ENCODE measurements around the gene PERCC1. TPM values are rescaled to one million over a fixed set of nuclear protein-coding genes. Genes with fewer than 3 reads are reported as not detected.

The PERCC1 gene
- total RNA-seq, 2 experiments from 2014 or later, result not detected

- no peaks in the 10 kb centered on the region for H3K9me2 ChIP-seq (ENCODE audit: insufficient read depth, low read length)
- DNase-seq (ENCODE audit: low spot score), result no peak
- H3K27ac ChIP-seq (ENCODE audit: low read depth, low read length, poor library complexity, severe bottlenecking), result no peak overlapping the region
- ChIA-PET CTCF (ENCODE audit: unreplicated experiment) (no interaction called here), POLR2A (no interaction called here)
- H3K36me3 ChIP-seq (ENCODE audit: insufficient read depth, low read length), result peaks cover 15% of the 10 kb centered on the region
- H3K9me3 ChIP-seq (ENCODE audit: low read length), result no peaks in the 10 kb centered on the region
- intact Hi-C loops (cut with micrococcal nuclease; ENCODE audit: unreplicated experiment), result no loop called here
- H3K4me1 ChIP-seq (ENCODE audit: insufficient read depth, low read length, poor library complexity, severe bottlenecking), result no peaks in the 10 kb centered on the region
- no peaks in the 10 kb centered on the region for H3K79me2 ChIP-seq (ENCODE audit: insufficient read depth, low read depth, low read length)
- BruUV-seq (replicated peaks), result no TSS peak
- H3K4me2 ChIP-seq (ENCODE audit: low read length), result no peak overlapping the region
- 0 out of 2 replicates have a peak, but pooled peaks have one; percentile 25 for TF ChIP-seq CTCF (conservative IDR thresholded peaks at IDR 0.05; ENCODE audit: low read length)
- TF ChIP-seq EZH2phosphoT487 (IDR thresholded peaks at IDR 0.05; ENCODE audit: borderline replicate concordance, low read depth, low read length), result no peak
- no peak overlapping the region for H3K4me3 ChIP-seq (ENCODE audit: low read depth, low read length, poor library complexity, severe bottlenecking)
- H2AFZ ChIP-seq (ENCODE audit: low read length), result no peak overlapping the region
- no peaks in the 10 kb centered on the region for H4K20me1 ChIP-seq (ENCODE audit: insufficient read depth, low read length)
Measured at GRCh38 chr16:1401061-1401757, 29.7 kb upstream of the PERCC1 start.

- intact Hi-C loops (cut with micrococcal nuclease; ENCODE audit: unreplicated experiment), result no loop called here
- ChIA-PET CTCF (ENCODE audit: unreplicated experiment) (no interaction called here), POLR2A (no interaction called here)
- Histone ChIP-seq H3K9me3 (ENCODE audit: low read length) (no peaks in the 10 kb centered on the region), H3K9me2 (ENCODE audit: insufficient read depth, low read length) (no peaks in the 10 kb centered on the region), H3K27ac (ENCODE audit: low read depth, low read length, poor library complexity, severe bottlenecking) (no peak overlapping the region), H4K20me1 (ENCODE audit: insufficient read depth, low read length) (no peaks in the 10 kb centered on the region), H3K4me1 (ENCODE audit: insufficient read depth, low read length, poor library complexity, severe bottlenecking) (no peaks in the 10 kb centered on the region), H2AFZ (ENCODE audit: low read length) (no peak overlapping the region), H3K36me3 (ENCODE audit: insufficient read depth, low read length) (peaks cover 15% of the 10 kb centered on the region), H3K4me2 (ENCODE audit: low read length) (no peak overlapping the region), H3K4me3 (ENCODE audit: low read depth, low read length, poor library complexity, severe bottlenecking) (no peak overlapping the region), H3K79me2 (ENCODE audit: insufficient read depth, low read depth, low read length) (no peaks in the 10 kb centered on the region)
- no peak for DNase-seq (ENCODE audit: low spot score)
- BruUV-seq (replicated peaks), result no TSS peak
- no peak for TF ChIP-seq EZH2phosphoT487 (IDR thresholded peaks at IDR 0.05; ENCODE audit: borderline replicate concordance, low read depth, low read length)
- TF ChIP-seq CTCF (conservative IDR thresholded peaks at IDR 0.05; ENCODE audit: low read length), result 0 out of 2 replicates have a peak, but pooled peaks have one; percentile 5
Measured at GRCh38 chr16:1401758-1402154, 29.1 kb upstream of the PERCC1 start.

- no TSS peak for BruUV-seq (replicated peaks)
- H3K4me3 ChIP-seq (ENCODE audit: low read depth, low read length, poor library complexity, severe bottlenecking), result no peak overlapping the region
- DNase-seq (ENCODE audit: low spot score), result no peak
- H3K9me2 ChIP-seq (ENCODE audit: insufficient read depth, low read length), result no peaks in the 10 kb centered on the region
- peaks cover 15% of the 10 kb centered on the region for H3K36me3 ChIP-seq (ENCODE audit: insufficient read depth, low read length)
- intact Hi-C loops (cut with micrococcal nuclease; ENCODE audit: unreplicated experiment), result no loop called here
- no peaks in the 10 kb centered on the region for H3K9me3 ChIP-seq (ENCODE audit: low read length)
- peaks cover 5% of the 10 kb centered on the region for H3K4me1 ChIP-seq (ENCODE audit: insufficient read depth, low read length, poor library complexity, severe bottlenecking)
- H2AFZ ChIP-seq (ENCODE audit: low read length), result no peak overlapping the region
- no peaks in the 10 kb centered on the region; the same call in 1 of the 2 replicates for H3K79me2 ChIP-seq (ENCODE audit: insufficient read depth, low read depth, low read length)
- H4K20me1 ChIP-seq (ENCODE audit: insufficient read depth, low read length), result peaks cover 4% of the 10 kb centered on the region; the same call in 1 of the 2 replicates
- no peak overlapping the region for H3K27ac ChIP-seq (ENCODE audit: low read depth, low read length, poor library complexity, severe bottlenecking)
- ChIA-PET POLR2A (no interaction called here), CTCF (ENCODE audit: unreplicated experiment) (no interaction called here)
- no peak overlapping the region for H3K4me2 ChIP-seq (ENCODE audit: low read length)
- TF ChIP-seq EZH2phosphoT487 (IDR thresholded peaks at IDR 0.05; ENCODE audit: borderline replicate concordance, low read depth, low read length), result no peak
- TF ChIP-seq CTCF (conservative IDR thresholded peaks at IDR 0.05; ENCODE audit: low read length), result no peak
Measured at GRCh38 chr16:1403036-1403435, 27.8 kb upstream of the PERCC1 start.

All from OCI-LY7 (cell line).